HS-5 (cell line): ENCODE data around the gene S100A9.
"Not testable (repeated sequence)": the region's sequence is repeated elsewhere in the genome, so short reads cannot be mapped to it uniquely, and the experiment has no call there.

Source experiments
- DNase-seq: peaks from one replicate; pipeline ENCODE4 v3.0.0-alpha.2; 2012; ENCODE audit warnings: low read depth

S100A9 gene

GRCh38 chr1:153407274-153407673, 49.6 kb downstream of the S100A9 start:
- not testable (repeated sequence) for DNase-seq
